OCI-LY7 (cell line): ENCODE results near the gene NRF1. TPM values are rescaled to one million over a fixed set of nuclear protein-coding genes. Genes with fewer than 3 reads are reported as not detected.
"Not testable (repeated sequence)": the region's sequence is repeated elsewhere in the genome, so short reads cannot be mapped to it uniquely, and the experiment has no call there.

ENCODE experiments used
- BruUV-seq: library from RNA; stranded (reverse); fragments of 400-500 nt; replicated peaks from 2 replicates; lab custom pipeline; 2021; lab: Mats Ljungman, UMichigan
- CTCF ChIA-PET: fragments of 300-600 bp; sonication (Branson Sonifier 250); formaldehyde crosslinking; loops from one replicate; lab custom pipeline; 2022; ENCODE audit warnings: antibody characterized with exemption; ENCODE audit not compliant: unreplicated experiment; lab: Charles Lee
- POLR2A ChIA-PET: fragments of 300-600 bp; sonication (Branson Sonifier 250); formaldehyde crosslinking; loops from one replicate; lab custom pipeline; 2022; ENCODE audit warnings: antibody characterized with exemption; lab: Charles Lee
- DNase-seq: peaks from one replicate; pipeline ENCODE4 v3.0.0-alpha.2; 2015; ENCODE audit warnings: low spot score
- H2AFZ ChIP-seq: fragments of 200-600 bp; sonication (generic), shearing (Covaris generic); 2 replicates; pipeline ENCODE4 v1.6.1; 2014; ENCODE audit warnings: mild to moderate bottlenecking, antibody characterized with exemption, low read length, moderate library complexity
- H3K27ac ChIP-seq: fragments of 200-600 bp; sonication (generic); 2 replicates; pipeline ENCODE4 v1.5.1; 2014; ENCODE audit warnings: mixed run types, low read depth, mild to moderate bottlenecking, moderate library complexity, low read length, inconsistent platforms; ENCODE audit not compliant: poor library complexity, severe bottlenecking
- H3K36me3 ChIP-seq: fragments of 200-600 bp; sonication (generic); 2 replicates; pipeline ENCODE4 v1.6.1; 2014; ENCODE audit warnings: mild to moderate bottlenecking, antibody characterized with exemption, low read length, moderate library complexity, mixed read lengths; ENCODE audit not compliant: insufficient read depth
- H3K4me1 ChIP-seq: fragments of 200-600 bp; sonication (generic); 2 replicates; pipeline ENCODE4 v1.5.1; 2014; ENCODE audit warnings: mild to moderate bottlenecking, low read length; ENCODE audit not compliant: insufficient read depth, poor library complexity, severe bottlenecking
- H3K4me2 ChIP-seq: fragments of 200-600 bp; sonication (generic); 2 replicates; pipeline ENCODE4 v1.6.1; 2014; ENCODE audit warnings: mild to moderate bottlenecking, low read length
- H3K4me3 ChIP-seq: fragments of 200-600 bp; sonication (generic); 2 replicates; pipeline ENCODE4 v1.5.1; 2014; ENCODE audit warnings: mild to moderate bottlenecking, low read depth, low read length; ENCODE audit not compliant: poor library complexity, severe bottlenecking
- H3K79me2 ChIP-seq: fragments of 200-600 bp; sonication (generic); 2 replicates; pipeline ENCODE4 v1.6.1; 2016; ENCODE audit warnings: low read depth, mild to moderate bottlenecking, low read length, moderate library complexity, mixed read lengths; ENCODE audit not compliant: insufficient read depth
- H3K9me2 ChIP-seq: fragments of 200-600 bp; sonication (generic); 2 replicates; pipeline ENCODE4 v1.6.1; 2016; ENCODE audit warnings: mild to moderate bottlenecking, low read length, mixed read lengths; ENCODE audit not compliant: insufficient read depth
- H3K9me3 ChIP-seq: fragments of 200-600 bp; sonication (generic); 2 replicates; pipeline ENCODE4 v1.6.1; 2014; ENCODE audit warnings: mild to moderate bottlenecking, mixed run types, low read length, mixed read lengths
- H4K20me1 ChIP-seq: fragments of 200-600 bp; sonication (generic); 2 replicates; pipeline ENCODE4 v1.6.1; 2014; ENCODE audit warnings: mild to moderate bottlenecking, antibody characterized with exemption, low read length, moderate library complexity, mixed read lengths; ENCODE audit not compliant: insufficient read depth
- EZH2phosphoT487 ChIP-seq: fragments of 200-600 bp; sonication (generic); IDR thresholded peaks from 2 replicates; pipeline ENCODE4 v1.6.1; 2018; ENCODE audit warnings: low read depth, borderline replicate concordance, mild to moderate bottlenecking, mixed run types, antibody characterized with exemption, low read length, moderate library complexity, mixed read lengths
- intact Hi-C: fragments of 100-400 bp; cut with micrococcal nuclease; formaldehyde crosslinking; loops from one replicate; pipeline ENCODE4 v1.10.0; 2022; ENCODE audit not compliant: unreplicated experiment
- total RNA-seq, 2 experiments: library from RNA; depleted of rRNA in 1 of 2; stranded (reverse); fragments of >200 nt in 1 of 2; shearing (Covaris generic) in 1 of 2; gene quantifications; 2 replicates each; pipeline ENCODE4 v1.2.3, GENCODE V29; 2014 to 2022
- TF ChIP-seq, protein P1 (sequence below): fragments of 200-600 bp; sonication (generic); conservative IDR thresholded peaks from 2 replicates; pipeline ENCODE4 v1.5.1; 2014; ENCODE audit warnings: mild to moderate bottlenecking, antibody characterized with exemption, low read length, moderate library complexity, mixed read lengths

Gene NRF1
- total RNA-seq, 2 experiments from 2014 or later, result 26.5 to 26.9 TPM

DNA sequence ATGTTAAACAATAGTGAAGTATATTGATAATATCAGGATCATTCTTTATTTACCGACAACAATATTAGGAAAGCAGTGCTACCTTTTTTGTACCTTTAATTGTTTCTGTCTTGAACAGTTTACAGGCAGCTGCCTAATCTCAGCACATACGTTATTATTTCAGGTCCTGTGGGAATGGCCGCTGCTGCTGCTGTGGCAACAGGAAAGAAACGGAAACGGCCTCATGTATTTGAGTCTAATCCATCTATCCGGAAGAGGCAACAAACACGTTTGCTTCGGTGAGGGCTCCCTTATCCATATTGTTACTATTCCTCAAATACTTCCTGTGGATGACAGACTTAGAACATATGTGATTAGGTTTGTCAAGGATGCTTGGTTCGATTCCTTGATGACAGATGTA is 59.7 kb downstream of the NRF1 start:
- Histone ChIP-seq H3K36me3 (peaks cover 63% of the 10 kb centered on the region), H2AFZ (no peak overlapping the region), H3K9me3 (no peaks in the 10 kb centered on the region), H3K4me1 (no peaks in the 10 kb centered on the region), H4K20me1 (no peaks in the 10 kb centered on the region), H3K4me2 (no peak overlapping the region), H3K79me2 (no peaks in the 10 kb centered on the region; the same call in 1 of the 2 replicates), H3K9me2 (no peaks in the 10 kb centered on the region), H3K4me3 (no peak overlapping the region), H3K27ac (no peak overlapping the region)
- TF ChIP-seq, protein P1, sequence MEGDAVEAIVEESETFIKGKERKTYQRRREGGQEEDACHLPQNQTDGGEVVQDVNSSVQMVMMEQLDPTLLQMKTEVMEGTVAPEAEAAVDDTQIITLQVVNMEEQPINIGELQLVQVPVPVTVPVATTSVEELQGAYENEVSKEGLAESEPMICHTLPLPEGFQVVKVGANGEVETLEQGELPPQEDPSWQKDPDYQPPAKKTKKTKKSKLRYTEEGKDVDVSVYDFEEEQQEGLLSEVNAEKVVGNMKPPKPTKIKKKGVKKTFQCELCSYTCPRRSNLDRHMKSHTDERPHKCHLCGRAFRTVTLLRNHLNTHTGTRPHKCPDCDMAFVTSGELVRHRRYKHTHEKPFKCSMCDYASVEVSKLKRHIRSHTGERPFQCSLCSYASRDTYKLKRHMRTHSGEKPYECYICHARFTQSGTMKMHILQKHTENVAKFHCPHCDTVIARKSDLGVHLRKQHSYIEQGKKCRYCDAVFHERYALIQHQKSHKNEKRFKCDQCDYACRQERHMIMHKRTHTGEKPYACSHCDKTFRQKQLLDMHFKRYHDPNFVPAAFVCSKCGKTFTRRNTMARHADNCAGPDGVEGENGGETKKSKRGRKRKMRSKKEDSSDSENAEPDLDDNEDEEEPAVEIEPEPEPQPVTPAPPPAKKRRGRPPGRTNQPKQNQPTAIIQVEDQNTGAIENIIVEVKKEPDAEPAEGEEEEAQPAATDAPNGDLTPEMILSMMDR, result no peak
- no peak for TF ChIP-seq EZH2phosphoT487
- ChIA-PET POLR2A (no interaction called here), CTCF (no interaction called here)
- no TSS peak for BruUV-seq
- intact Hi-C loops, result no loop called here
- DNase-seq, result no peak

DNA sequence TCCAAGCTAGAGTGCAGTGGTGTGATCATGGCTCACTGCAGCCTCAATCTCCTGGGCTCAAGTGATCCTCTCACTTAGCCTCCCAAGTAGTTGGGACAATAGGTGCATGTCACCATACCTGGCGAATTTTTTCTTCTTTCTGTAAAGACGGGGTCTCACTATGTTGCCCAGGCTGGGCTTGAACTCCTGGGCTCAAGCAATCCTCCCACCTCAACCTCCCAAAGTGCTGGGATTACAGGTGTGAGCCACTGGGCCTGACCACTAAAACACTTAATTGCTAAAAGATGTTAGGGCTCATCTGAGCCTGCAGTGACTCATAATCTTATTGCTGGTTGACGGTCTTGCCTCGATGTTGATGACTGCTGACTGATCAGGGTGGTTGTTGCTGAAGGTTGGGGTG is 63.0 kb downstream of the NRF1 start:
- H3K79me2 ChIP-seq, CTCF ChIA-PET, H3K27ac ChIP-seq, H4K20me1 ChIP-seq, H3K9me3 ChIP-seq, H2AFZ ChIP-seq, BruUV-seq, H3K4me1 ChIP-seq, H3K4me3 ChIP-seq, DNase-seq, intact Hi-C loops, H3K4me2 ChIP-seq, H3K9me2 ChIP-seq: not testable (repeated sequence)
- POLR2A ChIA-PET, result interaction anchor here (0.6 to 1.0 kb wide), 2 partner anchors 10 to 112 kb away, joined by 3 to 5 read pairs; no protein-coding TSS in a partner anchor
- peaks cover 84% of the 10 kb centered on the region for H3K36me3 ChIP-seq

DNA sequence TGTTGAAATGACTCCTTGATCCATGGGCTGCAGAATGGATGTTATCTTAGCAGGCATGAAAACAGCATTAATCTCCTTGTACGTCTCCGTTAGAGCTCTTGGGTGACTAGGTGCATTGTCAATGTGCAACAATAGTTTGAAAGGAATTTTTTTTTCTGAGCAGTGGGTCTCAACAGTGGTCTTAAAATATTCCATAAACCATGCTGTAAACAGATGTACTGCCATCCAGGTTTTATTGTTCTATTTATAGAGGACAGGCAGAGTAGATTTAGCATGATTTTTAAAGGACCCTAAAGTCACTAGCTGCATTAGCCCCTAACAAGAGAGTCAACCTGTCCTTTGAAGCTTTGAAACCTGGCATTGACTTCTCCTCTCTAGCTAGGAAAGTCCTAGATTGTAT is 64.0 kb downstream of the NRF1 start:
- intact Hi-C loops, result no loop called here
- H3K4me3 ChIP-seq, result no peak overlapping the region

More for the DNA sequence above, 64.0 kb downstream of the NRF1 start:
- H3K36me3 ChIP-seq, result peaks cover 88% of the 10 kb centered on the region
- ChIA-PET POLR2A (interaction anchor here (0.7 kb wide), 1 partner anchor 495 kb away, joined by 3 read pairs; no protein-coding TSS in a partner anchor), CTCF (no interaction called here)
- no TSS peak for BruUV-seq
- H3K27ac ChIP-seq, result no peak overlapping the region
- H3K79me2 ChIP-seq, result no peaks in the 10 kb centered on the region
- H3K9me2 ChIP-seq, result no peaks in the 10 kb centered on the region
- TF ChIP-seq EZH2phosphoT487, result no peak
- TF ChIP-seq, protein P1, result no peak
- no peaks in the 10 kb centered on the region for H3K9me3 ChIP-seq
- H4K20me1 ChIP-seq, result no peaks in the 10 kb centered on the region
- no peaks in the 10 kb centered on the region for H3K4me1 ChIP-seq
- H2AFZ ChIP-seq, result no peak overlapping the region
- no peak for DNase-seq
- H3K4me2 ChIP-seq, result no peak overlapping the region
